Measurements from ENCODE around the gene TREX2.

The TREX2 gene

DNA sequence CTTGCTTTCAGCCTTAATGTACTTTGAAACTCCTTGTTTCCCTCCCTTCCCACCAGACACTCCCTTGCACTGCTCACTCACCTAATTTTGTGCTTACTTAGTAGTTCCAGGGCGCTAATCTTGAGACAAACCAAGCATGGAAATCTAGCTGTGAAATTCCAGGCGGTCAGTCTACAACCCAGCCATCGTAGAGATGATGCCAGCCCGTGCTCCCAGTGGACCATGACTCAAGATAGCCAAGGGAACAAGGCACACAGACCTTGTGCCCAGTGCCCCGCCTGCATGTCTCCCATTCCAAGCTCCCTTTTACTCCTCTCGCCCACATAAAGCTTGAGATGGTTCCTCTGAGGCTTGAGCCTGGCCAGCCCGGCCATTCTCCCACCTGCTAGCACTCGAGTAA lies 11.1 kb downstream of the TREX2 start:
- no peak for DNase-seq (ENCODE audit: low spot score)

DNA sequence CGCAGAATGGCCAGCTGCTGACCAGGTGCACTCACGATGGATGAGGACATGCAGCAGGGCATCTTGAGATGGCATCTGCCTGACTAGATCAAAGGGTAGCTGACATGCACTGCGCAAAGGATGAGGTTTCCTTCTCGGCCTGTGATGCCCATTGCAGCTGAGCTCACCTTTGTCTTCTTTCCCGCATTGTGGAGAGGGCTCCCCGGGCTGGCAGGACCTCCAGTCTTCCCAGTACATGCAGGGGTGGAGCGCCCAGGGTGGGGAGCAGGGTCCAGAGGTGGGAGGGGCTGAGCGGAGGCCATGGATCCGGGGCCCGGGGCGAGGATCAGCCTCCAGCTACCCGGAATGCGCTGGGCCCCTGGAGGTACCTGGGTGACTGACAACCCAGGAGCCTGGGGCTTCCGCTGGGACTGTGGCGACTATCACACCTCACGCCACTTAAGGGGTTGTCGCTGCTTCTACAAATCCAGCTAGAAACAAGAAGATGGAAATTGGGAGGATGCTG lies 12.0 kb downstream of the TREX2 start:
- no peak for DNase-seq (ENCODE audit: low spot score)

DNA sequence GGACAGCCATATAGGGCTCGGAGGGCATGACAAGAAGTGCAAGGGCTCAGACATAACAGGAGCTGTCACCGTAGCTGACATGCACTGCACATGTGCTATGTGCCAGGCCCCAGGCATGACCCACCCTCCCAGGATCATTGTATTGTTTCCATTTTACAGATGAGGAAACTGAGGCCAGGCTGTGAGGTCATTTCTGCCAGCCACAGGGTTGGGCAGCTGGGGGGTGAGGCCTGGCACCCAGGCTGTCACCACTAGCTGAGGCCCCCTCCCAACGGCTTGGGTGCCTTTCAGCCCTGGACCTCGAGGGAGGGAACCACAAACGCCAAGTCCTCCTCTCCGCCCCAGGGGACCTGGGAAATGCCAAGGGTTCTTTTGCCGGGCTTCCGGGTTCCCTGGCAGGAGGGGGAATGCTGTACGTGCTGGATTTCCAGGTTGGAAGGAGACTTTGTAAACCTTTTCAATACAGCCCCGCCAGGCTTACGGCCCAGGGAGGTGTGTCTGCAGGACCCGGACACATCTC lies 12.6 kb downstream of the TREX2 start:
- no peak for DNase-seq (ENCODE audit: low spot score)

DNA sequence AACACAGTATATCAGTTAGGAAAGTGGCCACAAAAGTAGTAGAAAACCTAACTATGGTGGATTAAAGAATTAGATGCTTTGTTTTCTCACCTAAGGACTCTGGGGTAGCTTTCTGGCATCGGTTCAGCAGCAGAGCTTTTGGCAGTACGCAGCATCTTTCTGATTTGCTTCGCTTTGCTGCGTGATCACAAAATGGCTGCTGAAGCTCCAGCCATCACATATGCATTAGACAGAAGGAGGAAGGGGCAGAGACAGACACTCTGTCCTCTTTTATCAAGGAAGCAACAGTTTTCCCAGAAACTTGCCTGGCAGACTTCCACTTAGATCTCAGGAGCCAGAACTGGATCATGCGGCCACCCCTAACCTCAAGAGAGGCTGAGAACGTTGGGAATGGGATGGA lies 15.1 kb downstream of the TREX2 start:
- no peak for DNase-seq (ENCODE audit: low spot score)

DNA sequence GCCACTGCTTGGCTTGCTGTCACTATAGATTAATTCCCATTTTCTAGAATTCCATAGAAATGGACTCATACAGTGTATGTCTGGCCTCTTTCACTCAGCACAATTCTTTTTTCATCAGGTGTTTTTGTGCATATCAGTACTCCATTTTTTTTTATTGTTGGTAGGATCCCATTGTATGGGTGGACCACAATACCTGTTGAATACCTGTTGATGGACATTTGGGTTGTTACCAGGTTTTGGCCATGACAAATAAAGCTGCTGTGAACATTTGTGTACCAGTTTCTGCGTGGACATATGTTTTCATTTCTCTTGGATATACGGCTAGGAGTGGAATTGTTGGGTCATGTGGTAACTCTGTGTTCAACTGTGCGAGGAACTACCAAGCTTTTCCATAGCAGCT lies 19.7 kb downstream of the TREX2 start:
- no peak for DNase-seq (ENCODE audit: low spot score)

DNA sequence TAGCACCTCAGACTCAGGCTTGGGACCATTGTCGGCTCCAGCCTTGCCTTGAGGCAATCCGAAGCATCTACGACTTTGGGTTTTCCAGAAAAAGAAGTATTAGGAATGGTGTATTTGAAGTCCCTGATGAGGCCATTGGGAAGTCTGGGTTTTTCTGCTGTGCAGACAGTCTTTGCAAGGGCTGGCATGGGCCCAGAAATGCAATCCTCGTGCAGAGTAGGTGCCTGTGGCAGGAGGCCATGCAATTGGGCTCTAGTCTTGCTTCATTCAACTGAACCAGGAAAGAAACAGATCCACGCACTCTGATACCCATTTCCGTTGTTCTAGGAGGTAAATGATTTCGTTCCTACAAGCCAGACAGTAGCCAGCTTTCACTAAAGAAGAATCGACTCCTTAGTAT lies 22.2 kb downstream of the TREX2 start:
- no peak for DNase-seq (ENCODE audit: low spot score)

DNA sequence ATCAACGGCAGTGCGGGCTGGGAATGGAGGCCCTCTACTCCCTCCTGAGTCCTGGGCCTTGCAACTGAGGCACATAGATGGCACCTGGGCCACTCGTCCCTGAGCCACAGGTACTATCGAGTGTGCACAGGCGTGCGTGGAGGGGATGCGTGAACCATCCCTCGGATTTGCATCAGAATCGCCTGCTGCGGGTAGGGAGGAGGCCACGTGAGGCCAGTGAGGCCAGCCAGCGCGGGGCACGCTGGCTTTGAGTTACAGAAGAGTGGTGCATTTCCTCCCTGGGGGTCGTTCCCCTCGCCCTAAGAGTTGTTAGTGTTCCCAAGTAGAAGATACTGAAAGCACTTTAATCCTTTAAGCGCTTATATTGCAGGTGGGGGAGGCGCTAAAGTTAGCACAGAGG lies 24.0 kb downstream of the TREX2 start:
- DNase-seq (ENCODE audit: low spot score): no peak

DNA sequence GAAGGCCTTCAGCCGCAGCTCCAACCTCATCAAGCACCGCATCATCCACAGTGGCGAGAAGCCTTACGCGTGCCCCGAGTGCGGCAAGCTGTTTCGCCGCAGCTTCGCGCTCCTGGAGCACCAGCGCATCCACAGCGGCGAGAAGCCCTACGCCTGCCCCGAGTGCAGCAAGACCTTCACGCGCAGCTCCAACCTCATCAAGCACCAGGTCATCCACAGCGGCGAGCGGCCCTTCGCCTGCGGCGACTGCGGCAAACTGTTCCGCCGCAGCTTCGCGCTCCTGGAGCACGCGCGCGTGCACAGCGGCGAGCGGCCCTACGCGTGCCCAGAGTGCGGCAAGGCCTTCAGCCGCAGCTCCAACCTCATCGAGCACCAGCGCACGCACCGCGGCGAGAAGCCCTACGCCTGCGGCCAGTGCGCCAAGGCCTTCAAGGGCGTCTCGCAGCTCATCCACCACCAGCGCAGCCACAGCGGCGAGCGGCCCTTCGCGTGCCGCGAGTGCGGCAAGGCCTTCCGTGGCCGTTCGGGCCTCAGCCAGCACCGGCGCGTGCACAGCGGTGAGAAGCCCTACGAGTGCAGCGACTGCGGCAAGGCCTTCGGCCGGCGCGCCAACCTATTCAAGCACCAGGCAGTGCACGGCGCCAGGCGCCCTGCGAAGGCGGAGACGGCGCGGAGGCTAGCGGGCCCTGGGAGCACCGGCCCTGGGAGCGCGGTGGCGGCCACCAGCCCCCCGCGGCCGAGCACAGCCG lies 24.8 kb downstream of the TREX2 start:
- DNase-seq (ENCODE audit: low spot score): no peak

DNA sequence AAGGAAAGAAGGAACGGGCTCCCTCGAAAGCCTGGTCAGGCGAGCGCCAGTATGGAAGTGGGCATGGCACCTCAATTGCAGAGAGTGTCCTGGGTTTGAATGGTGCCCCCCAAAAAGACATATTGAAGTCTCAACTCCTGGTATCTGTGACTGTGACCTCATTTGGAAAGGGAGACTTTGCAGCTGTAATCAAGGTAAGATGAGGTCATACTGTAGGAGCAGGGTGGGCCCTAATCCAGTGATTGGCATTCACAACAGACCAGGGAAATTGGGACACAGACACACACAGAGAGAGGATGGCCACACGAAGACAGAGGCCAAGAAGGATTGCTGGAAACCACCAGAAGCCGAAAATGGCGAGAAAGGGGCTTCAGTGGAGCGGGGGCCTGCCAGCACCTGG lies 28.2 kb downstream of the TREX2 start:
- DNase-seq (ENCODE audit: low spot score): no peak

DNA sequence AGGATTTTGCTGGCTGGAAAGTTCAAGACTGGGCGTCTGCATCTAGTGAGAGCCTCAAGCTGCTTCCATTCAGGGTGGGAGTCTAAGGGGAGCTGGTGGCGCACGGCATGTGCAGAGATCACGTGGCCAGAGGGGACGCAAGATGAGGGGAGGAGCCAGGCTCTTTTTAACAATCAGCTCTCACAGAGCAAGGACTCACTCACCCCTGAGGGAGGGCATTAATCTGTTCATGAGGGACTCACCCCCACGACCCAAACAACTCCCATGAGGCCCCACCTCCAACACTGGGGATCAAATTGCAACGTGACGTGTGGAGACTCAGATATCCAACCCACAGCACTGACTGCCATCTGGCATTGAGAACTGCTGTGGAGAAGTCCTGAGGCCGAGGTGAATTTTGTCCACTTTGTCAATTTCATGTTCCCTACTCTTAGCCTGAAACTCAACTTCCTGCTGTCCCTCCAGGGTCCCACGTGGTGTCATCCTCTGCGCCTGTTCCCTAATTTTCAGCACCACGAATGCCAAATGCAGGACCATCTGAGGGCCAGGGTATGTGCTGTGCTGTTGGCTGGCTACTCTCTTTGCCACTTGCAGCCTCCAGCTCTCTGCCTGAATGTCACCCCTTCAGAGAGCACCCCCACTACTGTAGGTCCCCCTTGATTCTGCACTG lies 28.9 kb downstream of the TREX2 start:
- DNase-seq (ENCODE audit: low spot score): no peak

DNA sequence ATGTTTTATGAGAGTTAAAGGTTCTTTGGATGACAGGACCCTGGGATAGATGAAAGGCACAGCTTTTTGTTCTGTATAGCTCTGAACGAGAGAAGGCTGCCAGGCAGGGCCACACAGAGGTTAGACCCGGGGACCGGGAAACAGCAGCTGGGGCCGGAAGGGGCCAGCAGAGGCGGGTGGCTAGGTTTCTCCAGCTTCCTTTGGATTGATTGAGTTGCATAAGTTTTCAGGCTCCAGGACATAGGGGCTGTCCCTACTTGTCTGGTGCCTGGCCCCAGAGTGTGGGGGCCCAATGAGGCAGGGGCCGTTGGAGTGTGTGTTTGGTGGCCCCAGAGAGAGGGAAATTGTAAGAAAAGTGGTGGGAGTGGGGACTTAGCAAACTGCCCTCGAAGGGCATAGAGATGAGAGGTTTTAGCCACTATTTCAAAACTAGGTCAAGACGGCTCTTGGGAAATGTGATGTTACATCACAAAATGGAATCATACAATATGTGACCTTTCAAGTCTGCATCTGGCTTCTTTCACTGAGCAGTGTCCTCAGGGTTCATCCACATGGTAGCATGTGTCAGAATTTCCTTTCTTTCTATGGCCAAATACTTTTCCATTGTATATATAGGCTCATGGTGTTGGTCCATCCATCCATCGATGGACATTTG lies 30.9 kb downstream of the TREX2 start:
- DNase-seq (ENCODE audit: low spot score): no peak

DNA sequence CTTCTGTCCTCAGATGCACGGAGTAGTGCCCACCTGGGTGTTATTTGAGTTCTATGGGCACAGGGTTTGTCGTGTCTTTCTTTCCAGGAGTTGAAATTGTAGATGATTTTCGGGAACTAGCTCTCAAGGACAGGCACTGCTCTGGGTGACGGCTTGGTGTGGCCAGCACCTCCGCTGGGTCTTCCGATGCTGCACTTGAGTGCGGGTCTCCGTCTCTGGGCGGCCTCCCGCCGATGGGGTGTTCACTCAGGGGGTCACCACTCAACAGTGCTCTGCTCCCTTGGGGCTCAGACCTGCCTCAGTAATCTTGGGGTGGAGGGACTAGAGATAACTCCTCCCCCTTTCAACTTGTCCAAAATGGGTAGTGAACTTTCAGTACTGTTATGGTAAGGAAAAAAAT lies 32.1 kb downstream of the TREX2 start:
- no peak for DNase-seq (ENCODE audit: low spot score)

DNA sequence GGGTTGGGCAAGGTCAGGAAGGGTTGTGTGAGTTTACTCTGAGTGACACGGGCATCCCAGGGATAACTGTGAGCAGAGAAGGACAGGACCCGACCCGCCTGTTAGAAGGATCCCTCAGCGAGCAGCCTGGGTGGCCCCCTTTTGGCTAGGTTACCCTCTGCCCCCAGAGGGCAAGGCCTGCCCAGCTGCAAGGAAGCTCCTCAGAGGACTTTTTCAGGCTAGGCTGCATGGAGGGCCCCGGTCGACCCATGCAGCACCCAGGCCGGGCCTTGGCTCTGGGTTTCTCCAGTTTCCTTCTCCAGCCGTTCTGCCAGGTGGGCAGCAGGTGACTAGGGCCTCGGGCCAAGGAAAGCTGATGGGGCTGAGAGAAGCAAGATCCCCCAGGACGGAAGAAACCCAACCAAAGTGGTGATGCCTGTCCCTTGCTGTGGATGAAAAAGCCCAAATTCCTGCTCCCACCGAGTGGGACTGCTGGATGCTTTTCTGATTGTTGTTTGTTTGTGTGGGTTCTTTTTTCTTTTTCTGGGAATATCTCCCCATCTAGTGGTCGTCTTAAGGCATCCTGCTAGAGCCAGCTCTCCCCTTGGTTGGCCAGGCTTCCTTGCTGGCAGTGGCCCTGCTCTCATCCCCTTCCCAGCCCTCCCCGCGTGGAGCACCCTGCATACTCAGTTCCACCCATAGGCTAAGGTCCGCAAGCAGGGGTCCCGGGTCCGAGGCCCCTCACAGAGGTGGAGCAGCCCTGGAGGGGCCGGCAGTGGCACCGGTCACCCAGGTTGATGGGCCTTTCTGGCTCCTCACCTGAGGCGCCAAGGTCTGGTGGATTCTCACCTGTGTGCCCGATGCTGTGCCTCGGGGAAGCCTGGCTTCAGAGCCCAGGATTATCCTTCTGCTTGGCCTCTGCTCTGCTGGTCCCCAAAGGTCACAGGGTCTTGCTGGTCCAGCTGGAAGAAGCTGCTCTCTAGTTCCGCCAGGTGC lies 32.8 kb downstream of the TREX2 start:
- no peak for DNase-seq (ENCODE audit: low spot score)

DNA sequence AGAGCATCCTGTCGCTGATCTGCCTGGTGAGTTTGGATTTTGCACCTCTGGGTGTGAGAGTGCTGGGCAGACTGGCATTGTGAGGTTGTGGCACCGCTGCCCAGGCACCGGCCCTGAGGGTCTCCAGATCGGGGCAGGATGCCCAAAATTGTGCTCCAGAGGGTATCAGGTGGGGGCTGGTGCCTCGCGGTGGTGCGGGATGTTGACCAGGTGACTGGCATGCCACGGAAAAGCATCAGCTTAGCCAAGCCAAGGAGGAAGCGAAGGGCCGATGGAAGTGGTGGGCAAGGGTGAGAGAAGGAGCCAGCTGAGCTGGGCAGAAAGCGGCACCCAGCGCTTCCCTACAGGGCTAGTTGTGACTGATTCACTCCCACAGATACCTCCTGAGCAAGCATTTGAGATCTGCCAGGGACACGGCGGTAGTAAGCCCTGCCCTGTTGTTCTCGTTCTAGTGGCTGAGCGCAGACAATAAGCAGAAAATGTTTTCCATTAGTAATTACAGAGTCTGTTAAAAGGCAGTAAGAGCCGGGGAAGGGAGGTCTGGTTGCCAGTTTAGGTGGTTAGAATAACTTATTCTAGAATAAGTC lies 33.8 kb downstream of the TREX2 start:
- no peak for DNase-seq (ENCODE audit: low spot score)

DNA sequence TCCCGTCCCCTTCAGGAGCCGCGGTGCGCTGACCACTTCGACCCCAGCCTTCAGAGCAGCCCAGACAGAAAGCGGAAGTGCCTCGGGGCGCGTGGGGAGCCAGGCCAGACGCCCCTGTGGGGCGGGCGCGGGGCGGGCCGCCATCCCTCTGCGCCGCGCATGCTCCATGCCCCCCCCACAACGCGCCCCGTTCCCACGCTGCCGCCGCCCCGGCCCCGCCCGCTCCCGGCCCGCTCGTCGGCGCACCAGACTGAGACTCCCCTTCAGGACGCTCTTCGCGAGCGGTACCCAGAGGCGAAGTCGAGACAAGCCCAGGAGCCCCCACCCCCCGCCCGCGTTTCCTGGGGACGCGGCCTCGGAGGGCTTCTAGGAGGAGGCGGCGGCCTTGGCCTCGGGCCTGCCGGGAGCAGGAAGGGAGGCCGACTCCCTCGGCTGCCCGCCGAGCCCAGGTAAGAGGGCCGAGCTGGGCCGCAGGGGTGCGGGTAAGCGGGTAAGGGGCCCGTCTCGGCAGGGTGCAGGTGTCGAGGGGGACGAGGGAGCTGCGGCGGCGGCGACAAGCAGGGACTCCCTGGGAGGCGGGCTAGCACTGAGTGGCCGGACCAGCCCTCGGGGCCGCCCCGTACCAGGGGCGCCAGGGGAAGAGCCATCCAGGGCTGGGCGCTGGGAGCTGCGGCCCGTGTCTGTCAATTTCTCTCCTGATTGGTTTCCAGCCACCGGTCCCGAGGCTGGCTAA lies 34.4 kb downstream of the TREX2 start, which contains the start of gene ZFP92:
TSS of gene ZFP92 (plus strand) at position 218 of the 733 bp plus-strand sequence. CDS start 6,851 bp downstream, outside the sequence.
- DNase-seq (ENCODE audit: low spot score): no peak

DNA sequence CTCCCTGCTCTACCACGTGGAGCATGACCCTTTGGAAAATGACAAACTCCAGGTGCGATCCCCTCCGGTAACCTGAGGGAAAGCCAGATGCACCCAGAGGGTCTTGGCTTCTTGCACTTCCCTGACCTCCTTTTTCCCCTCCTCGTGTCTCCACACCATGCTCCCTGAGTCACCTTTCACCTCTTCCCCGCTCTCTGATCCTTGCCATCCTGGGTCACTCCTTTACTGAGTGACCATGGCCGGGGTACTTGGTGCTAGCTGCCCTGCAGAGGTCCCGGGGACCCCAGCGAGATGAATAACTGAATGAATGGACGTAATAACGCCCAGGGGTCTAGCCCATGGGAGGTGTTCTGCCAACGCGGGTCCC lies 35.0 kb downstream of the TREX2 start:
- no peak for DNase-seq (ENCODE audit: low spot score)

DNA sequence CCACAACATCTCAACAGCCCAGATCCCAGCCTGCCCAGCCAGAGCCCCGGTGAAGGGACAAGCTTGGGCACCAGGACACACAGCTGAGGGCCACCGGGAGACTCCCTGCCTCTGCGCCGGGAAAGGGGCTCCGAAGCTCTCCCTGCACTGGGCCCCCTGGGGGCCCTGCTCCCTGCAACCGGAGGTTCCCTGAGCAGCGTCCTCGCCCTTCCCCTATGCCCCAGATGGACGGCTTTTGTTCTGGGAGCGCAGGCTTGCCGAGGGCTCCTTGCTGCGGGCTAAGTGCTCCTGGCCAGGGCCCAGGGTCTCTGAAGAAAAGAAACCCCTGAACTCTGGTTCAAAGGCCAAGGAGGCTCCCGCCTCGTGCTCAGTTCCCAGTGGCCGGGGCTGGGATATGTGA lies 35.5 kb downstream of the TREX2 start:
- no peak for DNase-seq (ENCODE audit: low spot score)

DNA sequence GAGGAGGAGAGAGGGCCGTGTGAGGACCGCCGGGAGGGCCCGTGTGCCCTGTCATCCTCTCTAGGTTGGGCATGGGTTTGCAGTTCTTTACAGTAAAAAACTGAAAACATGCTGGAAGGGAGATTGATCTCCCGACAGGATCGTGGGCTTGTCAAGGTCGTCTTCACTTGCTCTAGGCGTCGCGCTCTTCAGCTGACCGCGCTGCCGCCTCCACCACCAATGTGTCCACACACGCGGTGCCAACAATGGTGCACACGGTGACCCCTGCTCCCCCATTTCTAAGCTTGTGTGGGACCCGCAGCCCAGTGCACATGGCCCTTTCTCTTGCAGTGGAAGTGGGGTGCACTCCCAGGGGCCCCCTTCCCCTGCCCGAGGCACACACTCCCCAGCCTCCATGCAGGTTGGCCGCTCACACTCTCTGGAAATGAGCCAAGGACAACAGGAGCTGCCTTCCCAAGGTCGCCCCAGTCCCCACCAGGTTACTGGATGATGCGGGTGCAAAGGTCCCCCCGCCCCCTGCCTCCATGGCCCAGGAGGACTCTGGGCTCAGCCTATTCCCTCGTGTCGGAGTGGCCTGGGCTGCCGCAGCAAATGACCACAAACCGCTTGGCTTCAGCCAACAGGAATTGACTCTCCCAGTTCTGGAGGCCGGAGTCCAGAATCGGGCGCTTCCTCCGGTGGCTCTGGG lies 36.3 kb downstream of the TREX2 start:
- no peak for DNase-seq (ENCODE audit: low spot score)

DNA sequence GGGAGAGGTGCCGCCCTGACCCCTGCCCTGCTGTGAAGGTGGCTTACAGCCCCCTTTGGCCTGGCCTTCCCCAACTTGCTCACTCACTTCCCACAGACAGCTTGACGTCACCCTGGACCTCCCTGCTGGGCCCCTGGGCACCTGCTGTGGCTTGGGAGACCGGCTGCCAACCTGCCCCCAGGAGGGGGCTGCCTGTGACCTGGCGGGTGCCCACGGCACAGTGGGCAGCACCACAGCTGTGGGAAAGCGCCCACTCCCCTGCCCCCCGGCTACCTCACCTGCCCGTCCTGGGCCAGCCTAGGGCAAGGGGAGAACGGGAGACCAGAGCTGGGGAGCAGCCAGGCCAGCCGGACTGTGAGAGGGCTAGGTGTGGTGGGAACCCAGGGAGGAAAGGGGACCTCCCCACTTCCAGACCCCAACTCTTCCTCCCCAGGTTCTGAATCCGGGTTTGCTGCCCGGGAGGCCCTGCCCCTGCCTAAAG lies 36.9 kb downstream of the TREX2 start:
- no peak for DNase-seq (ENCODE audit: low spot score)

DNA sequence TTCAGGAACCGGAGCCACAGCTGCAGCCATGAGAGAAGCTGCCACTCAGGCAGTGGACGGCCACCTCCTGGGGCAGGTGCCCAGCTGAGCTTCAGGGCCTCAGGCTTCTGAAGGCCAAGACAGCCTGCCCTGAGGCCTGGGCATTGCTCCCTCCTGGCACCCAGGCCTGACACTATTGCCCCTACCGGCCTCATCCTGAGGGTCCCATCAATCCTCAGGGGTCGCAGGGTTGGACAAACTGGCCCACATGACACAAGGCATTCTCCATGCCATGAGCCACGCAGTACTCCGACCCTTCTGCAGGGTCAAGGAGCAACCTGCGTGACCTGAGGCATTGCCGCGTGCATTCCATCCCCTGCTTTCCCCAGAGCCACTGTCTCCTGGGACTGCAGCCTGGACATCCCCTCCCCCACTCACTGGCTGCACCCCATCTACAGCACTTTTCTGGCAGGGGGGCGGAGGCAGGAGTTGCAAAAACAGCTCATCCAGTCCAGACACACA lies 37.6 kb downstream of the TREX2 start:
- DNase-seq (ENCODE audit: low spot score): no peak
